Measurements from ENCODE around the gene NEMP1. TPM values are rescaled to one million over a fixed set of nuclear protein-coding genes. Genes with fewer than 3 reads are reported as not detected.

NEMP1 gene
- total RNA-seq, 4 donors from 2014 or later: 7.0 to 9.2 (median 7.9) TPM

- WGBS, 2 donors: 35 to 38% methylated on average over 3 of the region's 3 CpGs
- TF ChIP-seq CTCF (IDR thresholded peaks at IDR 0.05) (peak in 2 of 3 donors; percentile 14 to 86), POLR2A (IDR thresholded peaks at IDR 0.05) (no peak)
- peak in 1 of 2 donors; percentile 76 for DNase-seq (ENCODE audit: low spot score in 2 of 2)
- H3K4me3 ChIP-seq (ENCODE audit: low read depth, poor library complexity, severe bottlenecking): no peak overlapping the region
- intact Hi-C loops (cut with DNase I; ENCODE audit: low total_unique reads): loop anchor here (5.0 kb wide), 2 partner anchors 43 to 62 kb away; partner anchors contain the start of genes STAT6 and ZBTB39
Observed at GRCh38 chr12:57069523-57069922, 9.1 kb downstream of the NEMP1 start.

GRCh38 chr12:57066245-57066644 is 12.3 kb downstream of the NEMP1 start:
- no peak overlapping the region for H3K4me3 ChIP-seq (ENCODE audit: low read depth, poor library complexity, severe bottlenecking)
- intact Hi-C loops (cut with DNase I; ENCODE audit: low total_unique reads): loop anchor here (5.0 kb wide), 2 partner anchors 46 to 59 kb away; partner anchors contain the start of genes STAT6 and ZBTB39
- DNase-seq (ENCODE audit: low spot score in 2 of 2): no peak
- TF ChIP-seq CTCF (IDR thresholded peaks at IDR 0.05) (no peak), POLR2A (IDR thresholded peaks at IDR 0.05) (no peak)
- WGBS, 2 donors: 88 to 89% methylated on average over 2 of the region's 2 CpGs

DNA sequence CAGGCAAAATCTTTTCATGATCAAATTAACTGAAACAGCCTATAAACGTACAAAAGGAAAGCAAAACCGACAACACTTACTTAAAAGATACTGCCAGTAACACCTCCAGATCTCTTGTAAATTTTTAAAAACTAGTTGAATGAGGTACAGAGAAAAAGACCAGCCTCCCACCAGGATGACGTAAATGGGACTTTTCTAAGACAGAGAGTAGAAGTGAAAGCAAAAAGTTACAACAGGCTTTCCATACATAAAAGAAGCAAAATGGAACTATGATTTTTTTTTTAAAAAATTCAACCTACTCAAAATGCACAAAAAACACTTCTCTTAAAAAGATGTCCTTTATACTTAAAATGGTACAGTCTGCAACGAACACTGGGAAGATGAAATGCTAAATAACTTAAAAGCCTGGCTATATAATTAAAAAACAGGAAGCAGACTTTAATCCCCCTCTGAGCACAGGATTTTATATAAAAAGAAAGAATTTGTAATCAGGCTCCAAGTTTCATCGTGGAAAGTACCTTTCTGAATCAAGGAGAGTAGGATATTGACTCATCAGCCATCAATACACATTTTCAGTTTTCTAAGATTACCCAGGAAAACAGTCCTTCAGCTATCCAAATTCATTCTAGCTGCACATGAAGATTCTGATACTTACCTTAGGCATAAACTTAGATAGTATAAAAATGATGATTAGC is 14.5 kb downstream of the NEMP1 start:
- no peak overlapping the region for H3K4me3 ChIP-seq (ENCODE audit: low read depth, poor library complexity, severe bottlenecking)
- no peak for TF ChIP-seq POLR2A (IDR thresholded peaks at IDR 0.05)
- TF ChIP-seq CTCF (IDR thresholded peaks at IDR 0.05): no peak
- intact Hi-C loops (cut with DNase I; ENCODE audit: low total_unique reads): no loop called here
- WGBS, 2 donors: 65% methylated on average over 5 of the region's 5 CpGs
- no peak for DNase-seq (ENCODE audit: low spot score in 2 of 2)

DNA sequence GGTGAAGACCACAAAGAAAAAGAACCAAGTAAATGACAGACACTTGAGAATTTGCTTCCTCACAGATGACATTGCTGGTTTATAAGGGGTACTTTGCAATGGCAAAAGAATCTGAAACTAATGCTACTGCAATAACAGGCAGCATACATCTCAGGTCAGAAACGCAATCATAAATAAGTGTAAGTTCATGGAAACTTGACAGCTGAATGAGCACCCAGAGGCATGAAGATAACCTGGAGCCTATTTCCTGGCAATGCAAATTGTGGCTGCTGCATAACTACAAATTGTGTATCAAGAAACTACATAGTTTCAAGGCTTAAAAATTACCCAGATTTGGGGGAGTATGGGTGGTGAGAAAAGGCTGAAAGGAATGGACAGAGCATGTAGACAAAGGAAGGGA is 20.1 kb downstream of the NEMP1 start:
- no peak overlapping the region for H3K4me3 ChIP-seq (ENCODE audit: low read depth, poor library complexity, severe bottlenecking)
- intact Hi-C loops (cut with DNase I; ENCODE audit: low total_unique reads): loop anchor here (5.0 kb wide), 1 partner anchor 46 kb away; no protein-coding TSS in a partner anchor
- TF ChIP-seq CTCF (IDR thresholded peaks at IDR 0.05) (no peak), POLR2A (IDR thresholded peaks at IDR 0.05) (no peak)
- 94 to 96% methylated on average over 1 of the region's 1 CpG for WGBS, 2 donors
- no peak for DNase-seq (ENCODE audit: low spot score in 2 of 2)

GRCh38 chr12:57057067-57057751 is 21.4 kb downstream of the NEMP1 start:
- no peak overlapping the region for H3K4me3 ChIP-seq (ENCODE audit: low read depth, poor library complexity, severe bottlenecking)
- intact Hi-C loops (cut with DNase I; ENCODE audit: low total_unique reads): loop anchor here (5.0 kb wide), 1 partner anchor 45 kb away; no protein-coding TSS in a partner anchor
- TF ChIP-seq CTCF (IDR thresholded peaks at IDR 0.05) (no peak), POLR2A (IDR thresholded peaks at IDR 0.05) (no peak)
- 85 to 87% methylated on average over 6 of the region's 6 CpGs for whole genome bisulfite sequencing, 2 donors
- no peak for DNase-seq (ENCODE audit: low spot score in 2 of 2)
